ENCODE results near the gene OR1E2.

OR1E2 gene, protein sequence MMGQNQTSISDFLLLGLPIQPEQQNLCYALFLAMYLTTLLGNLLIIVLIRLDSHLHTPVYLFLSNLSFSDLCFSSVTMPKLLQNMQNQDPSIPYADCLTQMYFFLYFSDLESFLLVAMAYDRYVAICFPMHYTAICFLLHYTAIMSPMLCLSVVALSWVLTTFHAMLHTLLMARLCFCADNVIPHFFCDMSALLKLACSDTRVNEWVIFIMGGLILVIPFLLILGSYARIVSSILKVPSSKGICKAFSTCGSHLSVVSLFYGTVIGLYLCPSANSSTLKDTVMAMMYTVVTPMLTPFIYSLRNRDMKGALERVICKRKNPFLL

DNA sequence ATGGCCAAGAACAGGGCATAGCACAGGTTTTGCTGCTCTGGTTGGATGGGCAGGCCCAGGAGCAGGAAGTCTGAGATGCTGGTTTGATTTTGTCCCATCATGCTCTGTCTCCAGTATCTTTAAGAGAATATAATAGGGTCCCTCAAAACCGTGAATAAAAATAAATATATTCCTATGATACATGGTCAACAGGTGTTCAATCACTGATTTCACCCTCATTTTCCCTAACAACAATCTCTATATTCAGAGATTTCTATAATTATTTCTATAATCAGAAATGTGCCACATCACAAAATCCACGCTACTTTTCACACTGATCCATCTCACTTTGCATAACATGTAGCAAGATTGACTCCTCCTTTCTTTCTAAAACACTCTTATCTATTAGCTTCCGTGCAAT is at the start of gene OR1E2:
OR1E2 (minus strand) TSS at position 101 of the 400 bp plus-strand sequence; CDS start at position 101, 0 bp downstream.
- Histone ChIP-seq H2AFZ (ENCODE audit: low read depth, low read length) (no peak within 1 kb of the TSS), H3K9ac (ENCODE audit: low read length) (no peak within 1 kb of the TSS), H3K36me3 (replicated peaks; ENCODE audit: low read depth, low read length) (no peaks in the 10 kb centered on the region), H4K20me1 (ENCODE audit: insufficient read depth, low read length) (no peaks in the 10 kb centered on the region), H3K27me3 (ENCODE audit: low read depth, low read length) (no peaks in the 10 kb centered on the region), H3K4me1 (ENCODE audit: low read length) (no peaks in the 10 kb centered on the region), H3K9me3 (ENCODE audit: insufficient read depth, low read length) (no peaks in the 10 kb centered on the region), H3K79me2 (ENCODE audit: low read length) (no peaks in the 10 kb centered on the region), H3K4me3 (ENCODE audit: low read length) (no peak within 1 kb of the TSS), H3K27ac (ENCODE audit: low read length) (no peak within 1 kb of the TSS), H3K4me2 (ENCODE audit: low read length) (no peak within 1 kb of the TSS)
- TF ChIP-seq, protein P1, sequence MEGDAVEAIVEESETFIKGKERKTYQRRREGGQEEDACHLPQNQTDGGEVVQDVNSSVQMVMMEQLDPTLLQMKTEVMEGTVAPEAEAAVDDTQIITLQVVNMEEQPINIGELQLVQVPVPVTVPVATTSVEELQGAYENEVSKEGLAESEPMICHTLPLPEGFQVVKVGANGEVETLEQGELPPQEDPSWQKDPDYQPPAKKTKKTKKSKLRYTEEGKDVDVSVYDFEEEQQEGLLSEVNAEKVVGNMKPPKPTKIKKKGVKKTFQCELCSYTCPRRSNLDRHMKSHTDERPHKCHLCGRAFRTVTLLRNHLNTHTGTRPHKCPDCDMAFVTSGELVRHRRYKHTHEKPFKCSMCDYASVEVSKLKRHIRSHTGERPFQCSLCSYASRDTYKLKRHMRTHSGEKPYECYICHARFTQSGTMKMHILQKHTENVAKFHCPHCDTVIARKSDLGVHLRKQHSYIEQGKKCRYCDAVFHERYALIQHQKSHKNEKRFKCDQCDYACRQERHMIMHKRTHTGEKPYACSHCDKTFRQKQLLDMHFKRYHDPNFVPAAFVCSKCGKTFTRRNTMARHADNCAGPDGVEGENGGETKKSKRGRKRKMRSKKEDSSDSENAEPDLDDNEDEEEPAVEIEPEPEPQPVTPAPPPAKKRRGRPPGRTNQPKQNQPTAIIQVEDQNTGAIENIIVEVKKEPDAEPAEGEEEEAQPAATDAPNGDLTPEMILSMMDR (IDR thresholded peaks at IDR 0.05; ENCODE audit: low read depth, low read length): no peak
- TF ChIP-seq EZH2phosphoT487 (IDR thresholded peaks at IDR 0.05; ENCODE audit: low read depth): no peak

DNA sequence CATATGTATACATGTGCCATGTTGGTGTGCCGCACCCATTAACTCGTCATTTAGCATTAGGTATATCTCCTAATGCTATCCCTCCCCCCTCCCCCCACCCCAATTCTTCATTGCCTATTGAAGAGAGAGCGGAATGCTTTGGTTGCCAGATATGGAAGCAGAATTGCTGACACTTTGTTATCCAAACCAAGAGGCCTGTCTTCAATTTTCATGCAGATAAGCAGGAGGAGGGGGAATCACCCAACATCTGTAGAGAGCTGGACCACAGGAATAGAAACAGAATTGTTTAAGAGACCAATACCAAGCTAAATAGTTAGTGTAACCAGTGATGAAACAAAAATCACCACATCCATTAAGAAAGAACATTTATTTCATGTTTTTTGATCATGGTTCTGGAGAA is 49.2 kb upstream of the OR1E2 start:
- Histone ChIP-seq H3K27ac (ENCODE audit: low read length) (no peak overlapping the region), H3K4me2 (ENCODE audit: low read length) (no peak overlapping the region), H4K20me1 (ENCODE audit: insufficient read depth, low read length) (no peaks in the 10 kb centered on the region), H3K27me3 (ENCODE audit: low read depth, low read length) (0 out of 2 replicates have a peak, but pooled peaks cover 3% of the 10 kb centered on the region), H3K4me1 (ENCODE audit: low read length) (no peaks in the 10 kb centered on the region), H3K36me3 (replicated peaks; ENCODE audit: low read depth, low read length) (no peaks in the 10 kb centered on the region), H2AFZ (ENCODE audit: low read depth, low read length) (no peak overlapping the region), H3K79me2 (ENCODE audit: low read length) (no peaks in the 10 kb centered on the region), H3K9ac (ENCODE audit: low read length) (no peak overlapping the region), H3K9me3 (ENCODE audit: insufficient read depth, low read length) (no peaks in the 10 kb centered on the region), H3K4me3 (ENCODE audit: low read length) (no peak overlapping the region)
- TF ChIP-seq, protein P1 (IDR thresholded peaks at IDR 0.05; ENCODE audit: low read depth, low read length): no peak
- no peak for TF ChIP-seq EZH2phosphoT487 (IDR thresholded peaks at IDR 0.05; ENCODE audit: low read depth)

DNA sequence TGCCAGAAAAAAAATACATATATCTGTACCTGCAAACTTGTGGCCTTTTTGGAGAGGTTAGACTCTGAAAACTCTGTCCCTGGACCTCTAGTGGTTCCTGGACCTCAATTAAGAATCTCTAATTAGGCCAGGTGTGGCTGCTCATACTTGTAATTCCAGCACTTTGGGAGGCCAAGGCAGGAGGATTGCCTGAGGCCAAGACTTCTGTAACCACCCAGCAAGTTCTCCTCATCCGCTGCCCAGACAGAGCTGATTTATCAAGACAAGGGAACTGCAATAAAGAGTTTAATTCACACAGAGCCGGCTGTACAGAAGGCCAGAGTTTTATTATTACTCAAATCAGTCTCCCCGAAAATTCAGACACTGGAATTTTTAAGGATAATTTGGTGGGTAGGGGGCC is 46.3 kb upstream of the OR1E2 start:
- Histone ChIP-seq H3K36me3 (replicated peaks; ENCODE audit: low read depth, low read length) (no peaks in the 10 kb centered on the region), H2AFZ (ENCODE audit: low read depth, low read length) (no peak overlapping the region), H3K4me2 (ENCODE audit: low read length) (no peak overlapping the region), H3K27me3 (ENCODE audit: low read depth, low read length) (no peaks in the 10 kb centered on the region), H3K27ac (ENCODE audit: low read length) (no peak overlapping the region), H3K79me2 (ENCODE audit: low read length) (no peaks in the 10 kb centered on the region), H4K20me1 (ENCODE audit: insufficient read depth, low read length) (no peaks in the 10 kb centered on the region), H3K9me3 (ENCODE audit: insufficient read depth, low read length) (no peaks in the 10 kb centered on the region), H3K4me3 (ENCODE audit: low read length) (no peak overlapping the region), H3K9ac (ENCODE audit: low read length) (no peak overlapping the region), H3K4me1 (ENCODE audit: low read length) (no peaks in the 10 kb centered on the region)
- no peak for TF ChIP-seq EZH2phosphoT487 (IDR thresholded peaks at IDR 0.05; ENCODE audit: low read depth)
- TF ChIP-seq, protein P1 (IDR thresholded peaks at IDR 0.05; ENCODE audit: low read depth, low read length): no peak

DNA sequence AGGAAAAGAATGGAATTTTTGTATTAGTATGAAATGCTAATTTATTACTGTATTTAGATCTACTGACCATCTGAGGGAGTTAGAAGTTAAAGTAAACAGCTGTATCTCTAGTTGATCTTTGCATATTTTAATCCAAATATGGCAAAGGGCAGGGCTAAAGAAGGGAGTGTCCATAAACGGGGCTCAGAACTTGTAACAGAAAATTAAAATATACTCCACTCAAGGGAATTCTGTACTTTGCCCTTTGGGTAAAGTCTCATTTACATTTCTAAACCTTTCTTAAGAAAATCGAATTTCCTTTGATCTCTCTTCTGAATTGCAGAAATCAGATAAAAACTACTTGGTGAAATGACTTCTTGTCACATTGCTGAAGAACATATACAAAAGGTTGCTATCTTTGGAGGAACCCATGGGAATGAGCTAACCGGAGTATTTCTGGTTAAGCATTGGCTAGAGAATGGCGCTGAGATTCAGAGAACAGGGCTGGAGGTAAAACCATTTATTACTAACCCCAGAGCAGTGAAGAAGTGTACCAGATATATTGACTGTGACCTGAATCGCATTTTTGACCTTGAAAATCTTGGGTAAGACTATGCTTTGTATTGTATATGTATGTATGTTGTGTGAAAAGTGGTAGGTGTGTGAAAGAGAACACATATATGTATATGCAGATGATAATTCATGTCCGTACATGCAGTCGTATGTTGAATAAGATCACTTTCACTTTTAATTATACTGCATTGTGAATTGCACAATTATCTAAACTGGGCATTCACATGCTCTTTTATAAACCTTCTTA is 42.4 kb upstream of the OR1E2 start, which contains the start of gene ASPA:
ASPA (plus strand) TSS at position 186 of the 799 bp plus-strand sequence; CDS start at position 349, 163 bp downstream.
- no peaks in the 10 kb centered on the region for H4K20me1 ChIP-seq (ENCODE audit: insufficient read depth, low read length)
- H3K36me3 ChIP-seq (replicated peaks; ENCODE audit: low read depth, low read length): no peaks in the 10 kb centered on the region
- no peak within 1 kb of the TSS for H3K4me2 ChIP-seq (ENCODE audit: low read length)
- H3K79me2 ChIP-seq (ENCODE audit: low read length): no peaks in the 10 kb centered on the region
- H3K4me3 ChIP-seq (ENCODE audit: low read length): no peak within 1 kb of the TSS
- no peaks in the 10 kb centered on the region for H3K9me3 ChIP-seq (ENCODE audit: insufficient read depth, low read length)
- TF ChIP-seq, protein P1 (IDR thresholded peaks at IDR 0.05; ENCODE audit: low read depth, low read length): no peak
- TF ChIP-seq EZH2phosphoT487 (IDR thresholded peaks at IDR 0.05; ENCODE audit: low read depth): no peak
- no peaks in the 10 kb centered on the region for H3K4me1 ChIP-seq (ENCODE audit: low read length)
- no peak within 1 kb of the TSS for H3K9ac ChIP-seq (ENCODE audit: low read length)
- H3K27me3 ChIP-seq (ENCODE audit: low read depth, low read length): no peaks in the 10 kb centered on the region
- no peak within 1 kb of the TSS for H3K27ac ChIP-seq (ENCODE audit: low read length)
- H2AFZ ChIP-seq (ENCODE audit: low read depth, low read length): no peak within 1 kb of the TSS

All from OCI-LY3 (cell line).